Activated CD8-positive, alpha-beta memory T cell treated with anti-CD3 and anti-CD28 coated beads for 24 hours (primary cell): ENCODE measurements around the gene GSTO2.

Source experiments
- DNase-seq: peaks from one replicate; pipeline ENCODE4 v3.0.0-alpha.2; 2020

Gene GSTO2

DNA sequence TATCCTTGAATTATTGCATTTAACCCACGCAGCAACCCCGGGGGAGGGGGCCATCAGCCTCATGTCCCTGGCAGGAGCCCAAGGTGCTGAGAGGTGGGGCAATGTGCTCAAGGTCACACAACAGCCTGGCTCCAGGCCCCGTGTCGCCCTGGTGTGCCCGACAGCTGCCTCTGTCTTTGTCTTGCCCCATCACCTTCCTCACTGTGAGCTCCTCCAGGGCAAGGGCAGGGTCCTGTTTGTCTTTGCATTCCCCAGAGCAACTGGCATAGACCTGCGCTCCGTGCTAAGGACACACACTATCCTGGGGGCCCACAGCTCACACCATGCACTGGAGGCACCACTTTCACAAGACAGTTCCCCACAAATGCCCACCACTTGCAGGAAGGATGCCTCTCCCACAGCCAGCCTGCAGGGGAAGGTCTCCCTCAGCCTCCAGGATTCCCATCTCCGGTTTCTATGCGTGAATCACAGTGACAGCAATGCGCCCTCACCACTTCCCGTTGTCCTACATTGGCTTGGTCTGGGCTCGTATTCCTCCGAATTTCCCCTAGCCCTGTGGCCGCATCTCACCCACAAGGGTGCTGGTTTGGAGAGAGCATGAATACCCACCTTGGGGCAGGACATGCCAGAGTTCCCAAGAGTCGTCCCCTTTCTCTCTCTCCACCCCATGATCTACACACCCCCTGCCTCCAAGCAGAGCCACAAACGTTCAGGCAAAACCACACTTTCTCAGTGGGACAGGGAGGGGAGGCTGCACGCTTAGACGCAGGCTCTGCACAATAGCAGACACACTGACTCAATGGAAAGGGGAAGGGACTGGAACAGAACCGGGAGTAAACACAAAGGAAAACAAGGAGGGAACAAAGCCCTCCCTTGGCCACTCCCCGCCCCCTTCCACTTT, 59.0 kb downstream of the GSTO2 start:
- DNase-seq = no peak

- DNase-seq = no peak
These were observed 59.6 kb downstream of the GSTO2 start for GRCh38 chr10:104328646-104328895.

GRCh38 chr10:104328896-104329710, 60.1 kb downstream of the GSTO2 start:
- peak; percentile 84 for DNase-seq

DNA sequence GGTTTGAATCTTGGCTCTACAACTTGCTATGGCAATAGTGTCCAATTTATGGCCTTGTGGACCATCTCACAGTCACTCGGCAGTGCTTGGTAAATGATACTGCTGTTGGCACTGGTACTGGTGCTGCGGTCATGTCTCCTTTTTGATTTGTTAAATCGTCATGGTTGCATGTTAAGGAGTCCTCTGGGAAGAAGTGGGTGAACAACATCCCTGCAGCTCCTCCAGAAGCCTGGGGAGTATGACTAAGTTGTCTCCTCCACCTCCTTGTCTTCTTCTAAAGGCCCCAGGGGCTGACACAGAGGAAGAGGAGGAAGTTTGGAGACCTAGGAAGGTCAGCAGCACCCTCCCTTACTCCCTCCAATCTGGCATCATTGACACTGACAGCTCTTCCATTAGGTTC, 60.8 kb downstream of the GSTO2 start:
- DNase-seq = no peak

DNA sequence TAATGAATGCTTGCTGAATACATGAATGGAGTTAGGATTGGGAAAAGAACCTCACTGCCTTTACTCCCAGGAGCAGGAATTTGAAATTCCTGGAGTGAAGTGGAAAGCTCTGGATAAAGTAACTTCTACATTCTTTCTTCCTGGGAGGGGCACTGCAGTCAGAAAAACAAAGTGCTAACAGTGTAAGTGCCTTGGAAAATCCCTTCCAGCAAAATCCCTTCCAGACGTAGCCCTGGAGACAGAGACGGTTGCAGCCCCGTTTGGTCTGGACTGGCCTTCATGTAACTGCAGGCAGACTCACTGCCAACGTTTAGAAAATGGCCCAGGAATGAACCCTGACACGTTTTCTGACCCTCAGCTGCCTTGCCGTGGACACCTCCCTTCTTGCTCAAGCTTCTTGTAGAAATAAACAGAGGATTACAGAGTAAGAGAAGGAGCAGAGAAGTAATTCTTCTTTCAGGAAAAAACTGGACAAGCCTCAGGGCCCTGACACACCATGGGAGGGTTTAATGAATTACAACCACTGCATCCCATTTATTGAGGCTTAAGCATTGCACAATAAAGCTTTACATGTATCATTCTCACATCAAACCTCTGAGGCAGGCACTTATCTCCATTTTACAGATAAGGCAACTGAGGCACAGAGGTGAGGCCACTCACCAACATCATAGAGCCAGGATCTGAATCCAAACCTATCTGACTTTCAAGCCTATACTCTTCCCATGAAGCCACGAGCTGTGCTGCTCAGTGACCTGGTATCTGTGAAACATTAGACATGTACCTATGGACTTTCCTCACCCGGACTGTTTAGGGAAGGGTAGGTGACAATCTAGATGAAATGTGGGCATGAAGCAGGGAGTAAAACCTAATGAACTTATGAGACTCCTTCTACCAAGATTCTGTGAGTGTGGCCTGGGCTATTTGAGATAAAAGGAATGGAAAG, 61.5 kb downstream of the GSTO2 start:
- no peak for DNase-seq

DNA sequence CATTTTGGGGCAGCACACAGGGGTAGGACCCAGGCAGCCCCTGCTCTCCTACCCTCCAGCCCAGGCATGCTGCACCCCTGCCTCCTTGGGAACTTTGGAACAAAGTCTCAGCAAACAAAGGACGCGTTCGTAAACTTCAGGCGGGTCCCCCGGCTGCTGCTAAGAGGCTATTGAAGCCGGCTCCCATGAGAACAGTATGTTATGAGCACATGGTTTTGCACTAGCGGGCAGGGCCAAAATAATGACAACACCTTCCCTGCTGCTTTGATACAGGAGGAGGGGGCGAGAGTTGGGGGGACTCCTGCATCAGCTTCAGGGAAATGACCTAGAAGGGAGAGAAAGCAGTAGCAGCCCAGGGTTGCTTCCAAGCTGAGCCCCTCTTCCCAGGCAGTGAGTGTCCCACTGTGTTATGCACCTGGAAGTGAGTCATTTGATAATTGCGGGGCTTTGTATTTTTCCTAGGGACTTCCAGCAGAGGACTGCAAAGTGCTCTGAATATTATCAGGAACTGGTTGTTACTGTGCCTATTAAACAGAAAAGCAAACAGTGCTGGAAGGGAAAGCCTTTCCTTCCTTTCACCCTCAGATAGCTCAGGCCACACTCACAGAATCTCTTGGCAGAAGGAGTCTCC, 62.3 kb downstream of the GSTO2 start:
- peak; percentile 52 for DNase-seq

GRCh38 chr10:104332243-104333031, 63.5 kb downstream of the GSTO2 start:
- peak; percentile 43 for DNase-seq

DNA sequence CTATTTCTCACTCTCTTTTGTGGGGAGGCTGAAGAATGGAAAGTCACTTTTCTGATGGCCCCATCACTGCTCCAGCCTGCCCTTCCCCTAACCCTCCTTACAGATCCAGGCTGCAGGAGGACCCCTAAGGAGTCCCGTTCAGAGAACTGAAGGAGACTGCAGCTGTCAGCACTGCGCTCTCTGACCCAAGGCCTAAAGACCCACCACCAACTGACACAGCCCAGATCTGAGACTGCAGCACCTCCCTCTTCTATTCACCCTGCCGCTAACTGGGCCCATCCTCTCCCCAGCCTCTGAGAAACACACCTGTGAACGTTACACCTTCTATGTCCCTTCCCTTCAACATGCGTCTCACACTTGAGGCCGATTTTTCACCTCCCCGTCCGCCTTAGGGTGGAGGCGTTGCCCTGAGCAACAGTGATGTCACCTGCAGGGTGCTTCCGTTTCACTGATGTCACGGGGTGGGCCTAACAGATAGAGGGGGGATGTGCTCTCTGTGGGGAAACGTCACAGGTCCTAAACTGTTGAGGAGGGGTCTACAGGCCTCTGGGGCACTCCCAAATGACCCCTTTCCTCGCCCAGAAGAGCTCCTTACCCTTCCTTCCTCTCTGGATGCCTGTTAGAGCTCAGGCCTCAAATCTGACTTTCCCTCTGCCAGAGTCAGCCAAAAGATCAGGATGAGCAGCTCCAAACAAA, 64.2 kb downstream of the GSTO2 start:
- peak; percentile 78 for DNase-seq

- peak; percentile 53 for DNase-seq
These were observed 64.9 kb downstream of the GSTO2 start for GRCh38 chr10:104333728-104334373.

- peak; percentile 53 for DNase-seq
These were observed 65.6 kb downstream of the GSTO2 start for GRCh38 chr10:104334561-104334960.

DNA sequence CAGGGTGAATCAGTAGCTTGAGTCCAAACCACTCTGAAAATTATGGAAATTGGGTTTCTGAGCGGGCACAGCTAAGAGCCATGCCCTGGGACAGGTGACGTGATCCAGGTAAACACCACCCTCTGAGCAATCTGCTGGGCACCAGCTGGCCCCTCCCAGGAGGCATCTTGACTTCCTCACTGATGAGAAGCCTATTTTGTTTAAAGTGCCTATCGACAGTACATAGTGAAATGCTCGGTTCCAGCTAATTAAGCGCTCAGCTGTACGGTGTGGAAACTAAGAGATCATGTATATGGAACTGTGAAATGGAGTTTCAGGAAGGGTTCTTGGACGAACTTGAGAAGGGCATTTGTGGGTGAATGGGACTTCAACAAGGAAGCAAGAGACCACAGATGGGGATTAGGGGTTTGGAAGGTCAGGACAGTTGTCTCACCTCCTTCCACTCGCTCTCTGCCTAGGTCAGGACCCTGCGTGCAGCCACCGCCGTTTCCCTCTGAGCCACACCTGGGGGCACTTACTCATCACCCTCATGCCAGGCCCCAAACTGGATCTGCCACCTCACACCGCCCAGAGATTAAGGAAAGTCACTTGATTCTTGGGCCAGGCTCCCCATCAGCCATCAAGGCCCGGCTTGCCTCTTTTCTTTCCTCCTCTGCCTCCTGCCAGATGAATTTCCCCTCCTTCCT, 66.1 kb downstream of the GSTO2 start:
- peak; percentile 58 for DNase-seq

GRCh38 chr10:104336821-104337467, 68.0 kb downstream of the GSTO2 start:
- peak; percentile 56 for DNase-seq

- DNase-seq = no peak
These were observed 68.6 kb downstream of the GSTO2 start for GRCh38 chr10:104337521-104337984.

DNA sequence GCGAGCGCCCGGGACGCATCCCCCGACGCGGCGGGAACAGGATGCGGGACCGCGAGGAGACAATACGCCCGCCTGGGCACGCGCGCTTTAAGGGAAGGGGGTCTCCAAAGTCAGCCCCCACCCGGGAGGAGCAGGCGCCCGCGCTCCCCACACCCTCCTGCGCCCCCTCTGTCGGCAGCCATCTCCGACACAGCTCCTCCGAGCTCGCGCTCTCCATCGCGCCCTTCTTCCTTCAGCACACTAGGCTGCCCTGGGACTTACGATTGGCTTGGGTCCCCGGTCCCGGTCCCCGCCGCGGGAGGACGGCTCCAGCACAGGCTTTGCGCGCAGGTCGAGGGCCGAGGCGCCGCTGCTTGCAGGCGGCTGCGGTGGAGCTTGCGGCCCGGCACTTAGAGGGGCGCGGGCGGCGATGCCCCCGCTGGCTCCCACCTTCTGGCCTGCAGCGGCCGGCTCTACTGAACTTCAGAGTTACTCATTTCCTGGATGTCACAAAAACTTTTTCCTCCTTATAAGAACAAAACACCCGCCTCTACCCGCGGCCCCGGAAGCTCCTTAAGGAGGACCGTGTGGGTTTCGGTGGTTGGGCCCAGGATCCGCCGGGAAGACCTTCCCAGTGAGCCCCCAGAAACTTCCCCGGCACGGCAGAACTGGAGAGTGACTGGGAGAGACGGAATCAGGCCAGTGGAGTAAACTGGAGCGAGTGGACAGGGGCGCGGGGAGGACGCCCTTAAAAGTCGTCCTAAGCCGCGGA, 69.2 kb downstream of the GSTO2 start, which contains the start of gene ITPRIP:
TSS of gene ITPRIP (minus strand) at position 481 of the 751 bp plus-strand sequence. CDS start 22,414 bp downstream, outside the sequence.
- DNase-seq = peak; percentile 91

DNA sequence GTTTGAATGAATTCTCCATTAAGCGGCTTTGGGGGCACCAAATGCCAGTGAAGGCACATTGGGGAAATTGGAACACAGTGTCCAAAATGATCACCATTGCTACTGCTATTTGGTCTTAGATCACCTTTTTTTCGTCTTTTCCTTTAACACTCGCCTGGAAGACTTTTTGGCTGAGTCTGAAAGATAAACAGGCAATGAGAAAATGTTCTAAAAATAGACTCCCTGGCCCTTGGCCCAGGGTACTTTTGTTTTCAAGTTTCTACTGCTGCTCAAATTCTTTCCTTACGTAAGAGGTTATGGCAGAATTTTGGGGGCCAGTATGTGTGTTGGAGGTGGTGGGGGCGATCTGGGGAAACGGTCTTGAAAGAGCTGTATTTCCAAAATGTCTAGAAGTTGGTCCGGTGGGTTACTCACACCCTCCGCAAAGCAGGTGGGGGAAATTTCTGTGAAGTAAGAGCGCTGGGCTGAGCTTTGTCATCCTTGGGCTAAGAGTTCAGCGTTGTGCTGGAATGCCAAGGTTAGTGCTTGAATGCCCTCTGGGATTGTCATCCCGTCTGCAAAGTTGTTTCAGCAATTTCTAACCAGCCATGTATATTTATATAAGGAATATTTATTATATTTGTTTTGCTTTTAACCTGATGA, 70.6 kb downstream of the GSTO2 start:
- DNase-seq = no peak

- no peak for DNase-seq
These were observed 71.1 kb downstream of the GSTO2 start for GRCh38 chr10:104340111-104340526.

GRCh38 chr10:104340641-104341040, 71.7 kb downstream of the GSTO2 start:
- no peak for DNase-seq

DNA sequence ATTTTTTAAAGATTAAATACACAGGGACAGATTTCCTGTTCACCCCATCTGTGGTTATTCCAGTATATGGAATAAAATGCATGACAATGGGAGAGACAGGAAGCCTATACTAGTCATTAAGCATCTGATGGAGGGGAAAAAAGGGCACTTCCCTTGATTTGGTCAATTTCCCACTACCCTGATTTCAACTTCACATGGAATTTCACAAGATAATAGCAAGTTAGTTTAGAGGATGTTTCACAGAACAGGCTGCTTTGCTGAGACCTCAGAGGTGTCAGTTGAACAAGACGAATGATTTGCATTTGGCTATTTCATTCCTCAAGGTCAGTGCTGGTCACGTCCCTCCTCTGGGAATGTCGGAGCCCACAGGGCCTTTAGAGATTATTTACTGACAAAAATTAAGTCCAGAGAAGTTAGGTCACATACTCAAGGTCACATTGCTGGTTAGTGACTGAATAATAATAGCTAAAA, 74.0 kb downstream of the GSTO2 start:
- DNase-seq = no peak
